ENCODE results near the gene TCP11.

DNA sequence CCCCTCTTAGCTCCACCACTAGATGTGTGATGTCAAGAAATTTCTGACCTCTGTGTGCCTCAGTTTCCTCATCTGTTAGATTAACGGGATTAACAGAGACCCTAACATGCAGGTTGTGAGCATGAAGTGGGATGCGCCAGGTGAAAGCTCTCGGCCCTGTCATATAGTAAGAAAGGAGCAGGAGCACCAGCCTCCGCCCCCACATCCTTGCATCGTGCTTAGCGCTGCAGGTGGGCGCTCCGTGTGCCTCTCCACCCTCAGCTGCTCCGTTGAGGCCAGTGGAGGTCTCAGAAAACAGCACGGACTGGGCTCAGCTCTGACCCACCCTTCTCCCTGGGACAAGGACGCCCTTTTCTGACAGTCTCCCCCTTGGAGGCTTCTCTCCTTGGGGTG, 63.4 kb downstream of the TCP11 start:
- no peak for TF ChIP-seq POLR2A (IDR thresholded peaks at IDR 0.05; ENCODE audit: extremely low read depth, insufficient read length)
- TF ChIP-seq, protein P1, sequence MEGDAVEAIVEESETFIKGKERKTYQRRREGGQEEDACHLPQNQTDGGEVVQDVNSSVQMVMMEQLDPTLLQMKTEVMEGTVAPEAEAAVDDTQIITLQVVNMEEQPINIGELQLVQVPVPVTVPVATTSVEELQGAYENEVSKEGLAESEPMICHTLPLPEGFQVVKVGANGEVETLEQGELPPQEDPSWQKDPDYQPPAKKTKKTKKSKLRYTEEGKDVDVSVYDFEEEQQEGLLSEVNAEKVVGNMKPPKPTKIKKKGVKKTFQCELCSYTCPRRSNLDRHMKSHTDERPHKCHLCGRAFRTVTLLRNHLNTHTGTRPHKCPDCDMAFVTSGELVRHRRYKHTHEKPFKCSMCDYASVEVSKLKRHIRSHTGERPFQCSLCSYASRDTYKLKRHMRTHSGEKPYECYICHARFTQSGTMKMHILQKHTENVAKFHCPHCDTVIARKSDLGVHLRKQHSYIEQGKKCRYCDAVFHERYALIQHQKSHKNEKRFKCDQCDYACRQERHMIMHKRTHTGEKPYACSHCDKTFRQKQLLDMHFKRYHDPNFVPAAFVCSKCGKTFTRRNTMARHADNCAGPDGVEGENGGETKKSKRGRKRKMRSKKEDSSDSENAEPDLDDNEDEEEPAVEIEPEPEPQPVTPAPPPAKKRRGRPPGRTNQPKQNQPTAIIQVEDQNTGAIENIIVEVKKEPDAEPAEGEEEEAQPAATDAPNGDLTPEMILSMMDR (IDR thresholded peaks at IDR 0.05; ENCODE audit: low read depth, low read length) = no peak
- TF ChIP-seq, protein P2, sequence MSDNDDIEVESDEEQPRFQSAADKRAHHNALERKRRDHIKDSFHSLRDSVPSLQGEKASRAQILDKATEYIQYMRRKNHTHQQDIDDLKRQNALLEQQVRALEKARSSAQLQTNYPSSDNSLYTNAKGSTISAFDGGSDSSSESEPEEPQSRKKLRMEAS (IDR thresholded peaks at IDR 0.05; ENCODE audit: low read depth, low read length) = no peak
